HepG2 (cell line): ENCODE results near the gene ACSS1. TPM values are rescaled to one million over a fixed set of nuclear protein-coding genes. Genes with fewer than 3 reads are reported as not detected.

ENCODE experiments used
- ATAC-seq: fragments of 200-7000 bp; cut with Tn5 transposase; 3 replicates; pipeline ENCODE4 v1.9.1; 2020; ENCODE audit warnings: mild to moderate bottlenecking, moderate library complexity
- BruUV-seq: library from RNA; stranded (reverse); fragments of 400-500 nt; replicated peaks from 2 replicates; lab custom pipeline; 2021; lab: Mats Ljungman, UMichigan
- CTCF ChIA-PET: fragments of 300-600 bp; formaldehyde crosslinking; extraction: SDS; loops from one replicate; lab custom pipeline; 2021; ENCODE audit warnings: low total read pairs, inconsistent platforms, low intra/inter-chr PET ratio; lab: Yijun Ruan, JAX
- POLR2A ChIA-PET: fragments of 350-600 bp; sonication (Branson Sonifier 250); formaldehyde crosslinking; loops from one replicate; lab custom pipeline; 2020; ENCODE audit warnings: antibody characterized with exemption, inconsistent platforms; lab: Yijun Ruan, JAX
- DNase-seq: peaks from one replicate; pipeline ENCODE4 v3.0.0-alpha.2; 2015; ENCODE audit warnings: low spot score
- FAIRE-seq: peaks from 3 replicates; lab custom pipeline; 2011; peaks lifted over from hg19 to GRCh38; lab: Jason Lieb, UNC
- H2AFZ ChIP-seq: one replicate; pipeline ENCODE4 v1.6.1; 2011; ENCODE audit warnings: low read length, inconsistent platforms
- H3K27ac ChIP-seq: fragments of 300-600 bp; 3 replicates; pipeline ENCODE4 v1.8.0; 2011; ENCODE audit warnings: mixed run types, mild to moderate bottlenecking, mixed read lengths, low read length, inconsistent platforms; ENCODE audit not compliant: insufficient read depth; ENCODE audit errors: extremely low read length
- H3K27me3 ChIP-seq, 2 experiments: fragments of 200-600 bp in 1 of 2; 2 replicates in 1 of 2; 3 replicates in 1 of 2; pipeline versions ENCODE4 v1.6.0 to v1.8.0; 2011; ENCODE audit warnings: low read length in 2 of 2, mild to moderate bottlenecking in 2 of 2, moderate library complexity in 2 of 2, inconsistent platforms in 1 of 2; ENCODE audit not compliant: insufficient read depth in 2 of 2, control insufficient read depth in 1 of 2
- H3K36me3 ChIP-seq, 2 experiments: fragments of 200-600 bp in 1 of 2; replicated peaks in 1 of 2; 2 replicates in 1 of 2; 3 replicates in 1 of 2; pipeline versions ENCODE4 v1.5.1 to v1.8.0; 2011; ENCODE audit warnings: low read length in 2 of 2, inconsistent platforms in 1 of 2; ENCODE audit not compliant: insufficient read depth in 2 of 2, control insufficient read depth in 1 of 2
- H3K4me1 ChIP-seq: 2 replicates; pipeline ENCODE4 v1.5.1; 2012; ENCODE audit warnings: low read length, inconsistent platforms; ENCODE audit not compliant: insufficient read depth
- H3K4me2 ChIP-seq: 2 replicates; pipeline ENCODE4 v1.6.0; 2011; ENCODE audit warnings: low read depth, low read length, inconsistent platforms
- H3K4me3 ChIP-seq, 3 experiments: fragments of 200-600 bp in 1 of 3; sonication (generic), shearing (Covaris generic) in 1 of 3; replicated peaks in 1 of 3; 2 replicates each; pipeline ENCODE4 v1.5.1; 2011 to 2016; ENCODE audit warnings: low read length in 3 of 3, inconsistent platforms in 2 of 3, low read depth in 2 of 3, mild to moderate bottlenecking in 2 of 3, control low read depth in 1 of 3, mixed read lengths in 1 of 3; ENCODE audit not compliant: insufficient read depth in 1 of 3
- H3K79me2 ChIP-seq: one replicate; pipeline ENCODE4 v1.6.1; 2011; ENCODE audit warnings: low read length, inconsistent platforms; ENCODE audit not compliant: insufficient read depth
- H3K9ac ChIP-seq: 2 replicates; pipeline ENCODE4 v1.6.0; 2011; ENCODE audit warnings: mild to moderate bottlenecking, low read depth, low read length, inconsistent platforms; ENCODE audit not compliant: insufficient read depth
- H3K9me3 ChIP-seq: 2 replicates; pipeline ENCODE4 v1.5.1; 2012; ENCODE audit warnings: mild to moderate bottlenecking, low read length
- H4K20me1 ChIP-seq: 2 replicates; pipeline ENCODE4 v1.6.0; 2011; ENCODE audit warnings: inconsistent platforms, mild to moderate bottlenecking, low read length, moderate library complexity; ENCODE audit not compliant: insufficient read depth
- GPN1 ChIP-seq: sonication (generic); formaldehyde crosslinking; IDR thresholded peaks from 2 replicates; pipeline ENCODE4 v1.5.1; 2020; ENCODE audit warnings: missing genetic modification reagents, borderline replicate concordance
- KDM4B ChIP-seq: sonication (generic); formaldehyde crosslinking; IDR thresholded peaks from 2 replicates; pipeline ENCODE4 v1.4.0; 2020; ENCODE audit warnings: missing genetic modification reagents
- ZBTB38 ChIP-seq: sonication (generic); formaldehyde crosslinking; IDR thresholded peaks from 2 replicates; pipeline ENCODE4 v1.5.1; 2020; ENCODE audit warnings: mild to moderate bottlenecking, missing genetic modification reagents
- ZNF687 ChIP-seq: sonication (generic); formaldehyde crosslinking; IDR thresholded peaks from 2 replicates; pipeline ENCODE4 v1.5.1; 2020; ENCODE audit warnings: mild to moderate bottlenecking, missing genetic modification reagents, moderate library complexity
- WGBS: methylation state at CpG from one replicate; pipeline ENCODE4 v1.1.6; 2017; ENCODE audit warnings: low lambda C conversion rate; 5-methylcytosine and 5-hydroxymethylcytosine counted together
- in situ Hi-C: cut with HindIII; loops from 2 replicates; pipeline ENCODE4 v1.10.0; 2017; ENCODE audit warnings: low pct_unique_long_range_greater_than_20kb; ENCODE audit not compliant: extremely low pct_ligation_motif_present
- intact Hi-C: fragments of 100-400 bp; cut with micrococcal nuclease; formaldehyde crosslinking; loops from one replicate; pipeline ENCODE4 v1.10.0; 2022; ENCODE audit not compliant: unreplicated experiment
- polyA plus RNA-seq, 8 experiments: library from polyadenylated mRNA; depleted of rRNA in 3 of 8; stranded (reverse) in 7 of 8; unstranded in 1 of 8; fragments of >200 nt; fragmentation: Illumina TruSeq in 4 of 8; extraction: Trizol in 4 of 8; gene quantifications; 2 replicates each; pipeline versions ENCODE4 v1.2.1 to v1.2.3, GENCODE V29; 2011 to 2016; ENCODE audit warnings: low read depth in 4 of 8, missing spikeins in 1 of 8, mixed read lengths in 1 of 8; ENCODE audit not compliant: insufficient read depth in 1 of 8
- total RNA-seq, 5 experiments: library from RNA; depleted of rRNA; stranded (reverse); fragments of >200 nt; fragmentation: Illumina TruSeq; extraction: Trizol; gene quantifications; 2 replicates each; pipeline ENCODE4 v1.2.3, GENCODE V29; 2016; ENCODE audit warnings: low read depth in 1 of 5

The ACSS1 gene
- total and polyA plus RNA-seq, 2 of the 13 experiments (the other 11 are each of a cell fraction or from before 2014, with no cell fraction given): 15.2 to 41.6 TPM

DNA sequence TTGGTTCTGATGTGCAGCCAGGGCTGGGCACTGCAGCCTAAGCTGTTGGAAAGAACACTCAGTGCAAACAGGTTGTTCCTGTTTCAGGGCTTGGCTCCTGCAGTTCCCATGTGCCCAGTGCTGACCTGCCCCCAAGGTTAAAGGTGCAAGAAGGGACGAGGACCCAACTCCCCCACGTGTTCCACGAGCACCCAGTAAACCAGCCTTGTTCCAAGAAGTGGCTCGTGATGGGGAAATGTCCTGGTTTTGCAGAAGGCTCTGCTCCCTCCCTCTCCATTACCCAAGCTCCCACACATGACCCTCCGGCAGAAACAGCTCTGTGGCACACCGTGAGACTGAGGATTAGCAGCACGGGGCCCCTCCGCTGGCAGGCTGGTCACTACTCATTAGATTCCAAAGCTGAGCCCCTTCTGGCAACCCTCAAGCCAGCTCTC lies 9.4 kb downstream of the ACSS1 start:
- CTCF ChIA-PET: no interaction called here
- Histone ChIP-seq H3K4me2 (no peak overlapping the region), H3K9me3 (no peaks in the 10 kb centered on the region), H4K20me1 (no peaks in the 10 kb centered on the region), H3K27ac (no peak overlapping the region), H2AFZ (no peak overlapping the region), H3K9ac (no peak overlapping the region), H3K36me3 (no peaks in the 10 kb centered on the region; a peak in 1 of 5 replicates), H3K27me3 (no peaks in the 10 kb centered on the region; a peak in 1 of 5 replicates), H3K79me2 (peaks cover 3% of the 10 kb centered on the region), H3K4me3 (no peak overlapping the region), H3K4me1 (peaks cover 46% of the 10 kb centered on the region)
- 48% methylated on average over 8 of the region's 8 CpGs for WGBS
- TF ChIP-seq ZBTB38 (CRISPR knock-in tag) (no peak), ZNF687 (CRISPR knock-in tag) (0 out of 2 replicates have a peak, but pooled peaks have one; percentile 13), KDM4B (no peak), GPN1 (no peak)
- intact Hi-C loops: no loop called here
- no peak for FAIRE-seq
- POLR2A ChIA-PET: interaction anchor here (1.4 kb wide), 1 partner anchor 11 kb away, joined by 3 read pairs; no protein-coding TSS in a partner anchor
- no peak for DNase-seq
- no peak for ATAC-seq
- BruUV-seq: no TSS peak
- in situ Hi-C loops: no loop called here
